Right atrium auricular region (tissue), 2 donors: ENCODE measurements around the gene KRTAP10-9. TPM values are rescaled to one million over a fixed set of nuclear protein-coding genes. Genes with fewer than 3 reads are reported as not detected.

Source experiments
- DNase-seq: peaks from one replicate; pipeline ENCODE4 v3.0.0-alpha.2; 2019; ENCODE audit warnings: low spot score
- H3K27ac ChIP-seq, 2 donors: fragments of 200-600 bp; sonication (generic); 1 replicate in 1 of 2; 2 replicates in 1 of 2; pipeline ENCODE4 v1.5.1; 2016 to 2019
- H3K27me3 ChIP-seq, 2 donors: fragments of 200-600 bp; sonication (generic); one replicate each; pipeline versions ENCODE4 v1.5.1 to v1.6.0; 2017 to 2019
- H3K36me3 ChIP-seq: fragments of 200-600 bp; sonication (generic); one replicate; pipeline ENCODE4 v1.5.1; 2016
- H3K4me1 ChIP-seq, 2 donors: fragments of 200-600 bp; sonication (generic); one replicate each; pipeline versions ENCODE4 v1.5.1 to v1.6.0; 2017 to 2019
- H3K4me3 ChIP-seq, 2 donors: fragments of 200-600 bp; sonication (generic); 1 replicate in 1 of 2; 2 replicates in 1 of 2; pipeline ENCODE4 v1.5.1; 2017 to 2019; ENCODE audit warnings: mild to moderate bottlenecking in 1 of 2, moderate library complexity in 1 of 2
- H3K9me3 ChIP-seq, 2 donors: fragments of 200-600 bp; sonication (generic); one replicate each; pipeline ENCODE4 v1.5.1; 2019
- total RNA-seq, 2 donors: library from RNA; depleted of rRNA; stranded (reverse); fragments of >200 nt; gene quantifications; one replicate each; pipeline ENCODE4 v1.1.0, GENCODE V29; 2016
- TF ChIP-seq, protein P1 (sequence below), 2 donors: fragments of 200-600 bp; sonication (generic); IDR thresholded peaks; one replicate each; pipeline ENCODE4 v1.5.1; 2019; ENCODE audit warnings: antibody characterized with exemption in 2 of 2

KRTAP10-9 gene
- total RNA-seq, 2 donors from 2014 or later: not detected

DNA sequence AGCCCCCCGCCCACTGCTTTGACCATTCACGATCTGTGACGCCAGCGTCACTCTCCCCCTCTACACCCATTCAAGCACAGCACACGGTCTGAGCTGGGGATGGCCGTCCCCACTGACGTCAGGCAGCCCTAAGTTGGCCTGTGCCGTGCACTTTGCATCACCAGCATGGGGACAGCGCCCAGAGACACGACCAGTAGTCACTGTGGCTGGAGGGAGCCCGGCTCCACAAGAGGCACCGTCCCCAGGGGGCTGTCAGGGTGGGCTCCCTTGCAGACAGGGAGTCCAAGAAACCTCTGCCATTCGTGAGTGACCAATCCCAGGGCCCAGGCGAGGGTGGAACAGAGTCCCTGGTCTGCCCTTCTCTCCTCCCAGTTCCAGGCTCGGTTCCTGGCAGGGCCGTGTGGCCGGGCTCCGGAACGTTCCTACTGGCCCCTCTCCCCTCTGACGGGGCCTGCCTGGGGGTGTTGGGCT is 12.7 kb upstream of the KRTAP10-9 start:
- Histone ChIP-seq H3K27me3 (no peaks in the 10 kb centered on the region), H3K27ac (no peak overlapping the region), H3K4me3 (no peak overlapping the region), H3K4me1 (no peaks in the 10 kb centered on the region), H3K36me3 (no peaks in the 10 kb centered on the region), H3K9me3 (peaks cover 7 to 10% of the 10 kb centered on the region in 2 donors)
- peak; percentile 26 for DNase-seq
- TF ChIP-seq, protein P1, sequence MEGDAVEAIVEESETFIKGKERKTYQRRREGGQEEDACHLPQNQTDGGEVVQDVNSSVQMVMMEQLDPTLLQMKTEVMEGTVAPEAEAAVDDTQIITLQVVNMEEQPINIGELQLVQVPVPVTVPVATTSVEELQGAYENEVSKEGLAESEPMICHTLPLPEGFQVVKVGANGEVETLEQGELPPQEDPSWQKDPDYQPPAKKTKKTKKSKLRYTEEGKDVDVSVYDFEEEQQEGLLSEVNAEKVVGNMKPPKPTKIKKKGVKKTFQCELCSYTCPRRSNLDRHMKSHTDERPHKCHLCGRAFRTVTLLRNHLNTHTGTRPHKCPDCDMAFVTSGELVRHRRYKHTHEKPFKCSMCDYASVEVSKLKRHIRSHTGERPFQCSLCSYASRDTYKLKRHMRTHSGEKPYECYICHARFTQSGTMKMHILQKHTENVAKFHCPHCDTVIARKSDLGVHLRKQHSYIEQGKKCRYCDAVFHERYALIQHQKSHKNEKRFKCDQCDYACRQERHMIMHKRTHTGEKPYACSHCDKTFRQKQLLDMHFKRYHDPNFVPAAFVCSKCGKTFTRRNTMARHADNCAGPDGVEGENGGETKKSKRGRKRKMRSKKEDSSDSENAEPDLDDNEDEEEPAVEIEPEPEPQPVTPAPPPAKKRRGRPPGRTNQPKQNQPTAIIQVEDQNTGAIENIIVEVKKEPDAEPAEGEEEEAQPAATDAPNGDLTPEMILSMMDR (IDR thresholded peaks at IDR 0.05): no peak

DNA sequence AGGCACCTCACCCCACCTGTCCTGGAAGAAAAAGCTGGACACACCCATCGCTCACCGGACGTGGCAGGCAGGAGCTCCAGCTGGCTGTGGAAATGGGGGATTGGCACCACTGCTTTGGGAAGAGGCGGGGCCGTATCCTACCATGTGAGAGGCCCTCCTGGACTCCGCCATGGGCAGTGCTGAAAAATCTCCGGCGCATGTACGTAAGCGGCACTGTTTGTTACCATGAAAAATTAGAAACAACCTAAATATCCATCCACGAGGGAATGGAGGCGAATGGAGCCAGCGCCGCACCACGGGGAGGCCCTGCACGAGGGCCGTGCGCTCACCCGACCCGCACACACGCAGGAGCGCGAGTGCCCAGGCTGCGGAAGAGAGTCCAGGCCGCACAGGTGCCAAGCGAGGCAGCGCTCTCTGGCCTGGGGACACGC is 11.9 kb upstream of the KRTAP10-9 start:
- H3K27ac ChIP-seq: no peak overlapping the region
- H3K4me1 ChIP-seq: no peaks in the 10 kb centered on the region
- H3K27me3 ChIP-seq: no peaks in the 10 kb centered on the region
- H3K9me3 ChIP-seq: peaks cover 3 to 5% of the 10 kb centered on the region in 2 donors
- no peaks in the 10 kb centered on the region for H3K36me3 ChIP-seq
- TF ChIP-seq, protein P1 (IDR thresholded peaks at IDR 0.05): no peak
- peak; percentile 47 for DNase-seq
- no peak overlapping the region for H3K4me3 ChIP-seq

DNA sequence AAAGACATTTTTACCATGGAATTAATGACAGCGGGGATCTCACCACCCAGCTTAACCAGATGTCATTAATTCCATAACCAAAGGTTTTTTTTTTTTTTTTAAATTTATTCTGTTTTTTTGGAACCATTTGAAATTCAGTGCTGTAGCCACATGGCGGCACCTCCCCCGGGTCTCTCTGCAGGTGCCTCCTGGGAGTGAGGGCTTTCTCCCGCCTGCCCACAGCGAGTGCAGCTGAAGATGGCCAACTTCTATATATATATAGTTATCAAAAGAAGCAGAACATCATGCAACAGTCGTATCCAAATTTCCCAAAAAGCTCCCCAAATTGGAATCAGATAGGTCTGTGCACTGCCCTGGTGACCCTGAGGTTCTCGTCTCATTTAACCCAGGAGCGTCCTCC is 11.4 kb upstream of the KRTAP10-9 start:
- H3K36me3 ChIP-seq: no peaks in the 10 kb centered on the region
- H3K4me1 ChIP-seq: no peaks in the 10 kb centered on the region
- H3K4me3 ChIP-seq: no peak overlapping the region
- no peak overlapping the region for H3K27ac ChIP-seq
- H3K27me3 ChIP-seq: no peaks in the 10 kb centered on the region
- TF ChIP-seq, protein P1 (IDR thresholded peaks at IDR 0.05): no peak
- peak; percentile 30 for DNase-seq
- H3K9me3 ChIP-seq: peaks cover 0 to under 1% of the 10 kb centered on the region in 2 donors

DNA sequence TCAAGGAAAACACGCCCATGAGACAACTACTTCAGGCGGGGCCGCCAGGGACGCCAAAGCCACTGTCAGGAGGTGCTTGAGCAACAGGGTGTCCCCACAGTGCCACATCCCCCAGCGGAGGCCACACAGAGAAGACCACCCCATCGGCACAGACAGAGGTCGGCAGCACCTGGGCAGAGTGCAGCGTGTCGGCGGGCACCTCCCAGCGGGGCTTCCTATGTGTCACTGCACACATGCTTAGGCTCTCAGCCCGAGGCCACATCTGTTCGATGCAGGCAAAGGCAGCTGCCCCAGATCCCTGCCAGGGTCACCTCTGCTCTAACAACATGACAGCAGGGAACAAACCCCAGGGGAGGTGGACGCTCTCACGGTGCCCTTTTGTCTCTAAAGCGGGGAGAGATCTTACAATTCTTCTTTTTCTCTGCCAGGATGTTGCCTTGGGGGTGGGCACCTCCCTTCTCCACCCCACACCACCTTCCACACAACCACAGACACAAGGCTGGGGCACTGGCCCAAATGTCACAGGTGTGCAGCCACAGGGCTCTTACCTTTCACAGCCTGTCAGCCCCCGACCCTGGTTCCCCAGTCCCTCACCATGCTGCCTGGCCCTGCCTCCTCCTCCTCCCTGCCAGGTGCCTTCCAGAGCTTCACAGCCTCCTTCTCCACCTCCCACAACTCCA is 10.8 kb upstream of the KRTAP10-9 start:
- Histone ChIP-seq H3K36me3 (no peaks in the 10 kb centered on the region), H3K9me3 (no peaks in the 10 kb centered on the region), H3K4me3 (no peak overlapping the region), H3K27ac (no peak overlapping the region), H3K27me3 (no peaks in the 10 kb centered on the region), H3K4me1 (no peaks in the 10 kb centered on the region)
- TF ChIP-seq, protein P1 (IDR thresholded peaks at IDR 0.05): no peak
- DNase-seq: peak; percentile 34

DNA sequence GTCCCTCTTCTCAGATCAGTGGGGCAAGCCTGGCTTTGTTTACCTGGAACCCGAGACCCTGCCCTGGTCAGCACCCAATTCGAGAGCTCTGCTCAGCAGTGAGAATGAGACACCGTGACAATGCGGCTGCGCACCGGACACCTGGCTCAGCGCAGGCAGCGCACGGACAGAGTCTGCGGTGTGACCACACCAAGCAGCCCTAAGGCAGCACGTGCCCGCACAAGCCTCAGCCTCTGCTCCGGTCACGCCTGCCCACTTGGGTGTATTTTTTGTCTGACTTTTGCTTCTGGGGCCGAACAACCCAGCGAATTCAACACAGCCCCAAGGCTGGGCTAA is 10.3 kb upstream of the KRTAP10-9 start:
- peak; percentile 26 for DNase-seq

More for the DNA sequence above, 10.3 kb upstream of the KRTAP10-9 start:
- Histone ChIP-seq H3K27ac (no peak overlapping the region), H3K9me3 (no peaks in the 10 kb centered on the region), H3K27me3 (no peaks in the 10 kb centered on the region), H3K4me1 (no peaks in the 10 kb centered on the region), H3K36me3 (no peaks in the 10 kb centered on the region), H3K4me3 (no peak overlapping the region)
- TF ChIP-seq, protein P1 (IDR thresholded peaks at IDR 0.05): no peak
